Peyer's patch (tissue), 4 donors: ENCODE data around the gene PIGQ.

Source experiments
- POLR2A ChIP-seq, 2 donors: fragments of 450-650 bp; IDR thresholded peaks; one replicate each; pipeline ENCODE4 v1.5.1; 2017; ENCODE audit warnings: antibody characterized with exemption in 2 of 2, mild to moderate bottlenecking in 2 of 2, moderate library complexity in 2 of 2
- TF ChIP-seq, protein P1 (sequence below), 6 experiments: fragments of 450-650 bp in 4 of 6; fragments of 200-600 bp in 2 of 6; sonication (generic) in 1 of 6; IDR thresholded peaks; one replicate each; pipeline ENCODE4 v1.5.1; 2017 to 2019; ENCODE audit warnings: antibody characterized with exemption in 6 of 6, mild to moderate bottlenecking in 3 of 6, moderate library complexity in 1 of 6

DNA sequence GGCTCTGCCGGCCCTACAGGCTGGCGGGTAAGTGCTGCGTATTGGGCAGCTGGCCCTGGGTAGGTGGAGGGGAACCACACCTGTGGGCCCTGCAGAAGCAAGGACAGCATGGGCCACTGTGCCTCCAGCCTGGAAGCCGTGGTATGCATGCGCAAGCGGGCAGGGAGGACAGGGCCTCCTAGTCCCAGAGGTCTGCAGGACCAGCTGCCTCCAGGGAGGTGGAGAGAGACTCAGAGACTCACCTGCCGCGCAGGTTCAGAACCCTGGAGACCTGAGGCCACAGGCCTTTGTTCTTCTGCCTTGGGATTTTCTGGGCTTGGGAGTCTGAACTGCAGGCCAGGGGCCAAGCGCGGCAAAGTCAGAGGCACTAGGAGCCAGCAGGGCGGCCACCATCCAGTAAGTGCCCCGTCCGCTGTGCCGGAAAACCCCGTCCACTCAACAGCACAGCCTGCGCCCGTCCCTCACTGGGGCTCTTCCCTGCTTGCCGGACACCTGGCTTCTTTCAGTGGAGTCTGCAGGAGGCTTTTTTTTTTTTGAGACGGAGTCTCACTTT is 11.3 kb downstream of the PIGQ start:
- no peak for TF ChIP-seq POLR2A (IDR thresholded peaks at IDR 0.05)
- TF ChIP-seq, protein P1, sequence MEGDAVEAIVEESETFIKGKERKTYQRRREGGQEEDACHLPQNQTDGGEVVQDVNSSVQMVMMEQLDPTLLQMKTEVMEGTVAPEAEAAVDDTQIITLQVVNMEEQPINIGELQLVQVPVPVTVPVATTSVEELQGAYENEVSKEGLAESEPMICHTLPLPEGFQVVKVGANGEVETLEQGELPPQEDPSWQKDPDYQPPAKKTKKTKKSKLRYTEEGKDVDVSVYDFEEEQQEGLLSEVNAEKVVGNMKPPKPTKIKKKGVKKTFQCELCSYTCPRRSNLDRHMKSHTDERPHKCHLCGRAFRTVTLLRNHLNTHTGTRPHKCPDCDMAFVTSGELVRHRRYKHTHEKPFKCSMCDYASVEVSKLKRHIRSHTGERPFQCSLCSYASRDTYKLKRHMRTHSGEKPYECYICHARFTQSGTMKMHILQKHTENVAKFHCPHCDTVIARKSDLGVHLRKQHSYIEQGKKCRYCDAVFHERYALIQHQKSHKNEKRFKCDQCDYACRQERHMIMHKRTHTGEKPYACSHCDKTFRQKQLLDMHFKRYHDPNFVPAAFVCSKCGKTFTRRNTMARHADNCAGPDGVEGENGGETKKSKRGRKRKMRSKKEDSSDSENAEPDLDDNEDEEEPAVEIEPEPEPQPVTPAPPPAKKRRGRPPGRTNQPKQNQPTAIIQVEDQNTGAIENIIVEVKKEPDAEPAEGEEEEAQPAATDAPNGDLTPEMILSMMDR (IDR thresholded peaks at IDR 0.05) = no peak
